Stimulated activated CD4-positive, alpha-beta T cell treated with anti-CD3 and anti-CD28 coated beads, Interleukin-4, amount 100 ng/mL, for 24 hours (primary cell): Measurements from ENCODE around the gene SLC5A1.
"Not testable (repeated sequence)": the region's sequence is repeated elsewhere in the genome, so short reads cannot be mapped to it uniquely, and the experiment has no call there.

Source experiments
- DNase-seq: peaks from one replicate; pipeline ENCODE4 v3.0.0-alpha.2; 2020

The SLC5A1 gene

GRCh38 chr22:32150647-32151046 is 107.6 kb downstream of the SLC5A1 start:
- not testable (repeated sequence) for DNase-seq

- DNase-seq: not testable (repeated sequence)
Observed at GRCh38 chr22:32151641-32152040, 108.6 kb downstream of the SLC5A1 start.

GRCh38 chr22:32154727-32155126 is 111.7 kb downstream of the SLC5A1 start:
- DNase-seq: not testable (repeated sequence)

- DNase-seq: not testable (repeated sequence)
Observed at GRCh38 chr22:32157632-32158031, 114.6 kb downstream of the SLC5A1 start.

- no peak for DNase-seq
Observed at GRCh38 chr22:32158712-32159533, 115.9 kb downstream of the SLC5A1 start, which contains the start of gene C22orf42. Gene C22orf42 (minus strand): TSS chr22:32159303. CDS start chr22:32159215, 88 bp downstream.

GRCh38 chr22:32160411-32160810 is 117.3 kb downstream of the SLC5A1 start:
- not testable (repeated sequence) for DNase-seq
